Adipocyte (in vitro differentiated cells): ENCODE measurements around the gene KLHL18.
"Not testable (repeated sequence)": the region's sequence is repeated elsewhere in the genome, so short reads cannot be mapped to it uniquely, and the experiment has no call there.

Experiments
- DNase-seq: peaks from one replicate; pipeline ENCODE4 v3.0.0-alpha.2; 2015; ENCODE audit warnings: low read depth
- H3K27me3 ChIP-seq: replicated peaks from 2 replicates; pipeline ENCODE4 v1.7.0; 2013; ENCODE audit warnings: mild to moderate bottlenecking, low read length, moderate library complexity; ENCODE audit not compliant: control insufficient read depth, insufficient read depth
- H3K36me3 ChIP-seq: 2 replicates; pipeline ENCODE4 v1.7.0; 2013; ENCODE audit warnings: low read length, mild to moderate bottlenecking, moderate library complexity; ENCODE audit not compliant: control insufficient read depth, insufficient read depth, severe bottlenecking
- H3K4me1 ChIP-seq: 2 replicates; pipeline ENCODE4 v1.7.0; 2013; ENCODE audit warnings: mild to moderate bottlenecking, low read length, moderate library complexity; ENCODE audit not compliant: control insufficient read depth, insufficient read depth
- H3K4me3 ChIP-seq: 2 replicates; pipeline ENCODE4 v1.7.0; 2013; ENCODE audit warnings: mild to moderate bottlenecking, low read length, moderate library complexity
- H3K9ac ChIP-seq: 2 replicates; pipeline ENCODE4 v1.7.0; 2013; ENCODE audit warnings: mild to moderate bottlenecking, low read length, moderate library complexity
- H3K9me3 ChIP-seq: 2 replicates; pipeline ENCODE4 v1.7.0; 2013; ENCODE audit warnings: mild to moderate bottlenecking, low read length, moderate library complexity; ENCODE audit not compliant: control insufficient read depth

Gene KLHL18

DNA sequence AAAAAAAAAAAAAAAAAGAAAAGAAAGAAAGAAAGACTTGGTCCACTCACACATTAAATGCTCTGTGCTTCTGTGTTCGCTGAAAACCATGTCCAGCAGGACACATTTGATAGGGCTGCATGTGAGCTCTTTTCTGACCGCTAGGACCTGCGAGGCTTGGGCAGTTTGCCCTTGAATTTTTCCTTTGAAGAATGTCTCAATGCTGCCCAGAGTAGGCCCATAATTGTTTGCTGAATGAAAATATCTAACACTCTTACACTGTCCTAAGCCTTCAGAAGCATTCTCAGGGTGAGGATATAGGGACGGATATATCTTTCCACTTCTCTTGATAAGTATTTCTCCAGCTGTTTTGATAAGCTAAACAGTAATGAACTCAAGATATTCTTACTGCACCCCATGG is 6.2 kb upstream of the KLHL18 start:
- no peaks in the 10 kb centered on the region for H3K27me3 ChIP-seq
- peaks cover 5% of the 10 kb centered on the region for H3K4me1 ChIP-seq
- no peaks in the 10 kb centered on the region for H3K9me3 ChIP-seq
- no peak overlapping the region for H3K9ac ChIP-seq
- no peak overlapping the region for H3K4me3 ChIP-seq
- DNase-seq = no peak
- no peaks in the 10 kb centered on the region for H3K36me3 ChIP-seq

DNA sequence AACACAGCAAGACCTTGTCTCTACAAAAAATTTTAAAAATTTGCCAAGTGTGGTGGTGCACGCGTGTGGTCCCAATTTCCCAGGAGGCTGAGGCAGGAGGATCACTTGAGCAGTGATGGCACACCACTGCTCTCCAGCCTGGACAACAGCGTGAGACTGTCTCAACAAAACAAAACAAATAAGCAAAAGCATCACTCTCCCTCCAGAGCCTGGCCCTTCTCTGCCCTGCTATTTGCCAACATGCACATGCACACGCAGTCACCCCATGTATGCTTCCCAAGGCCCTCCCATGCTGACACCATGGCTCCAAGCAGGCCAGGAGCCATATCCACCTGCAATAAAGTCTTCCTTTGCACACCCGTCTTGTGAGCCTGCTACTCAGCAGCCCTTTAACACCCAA is 2.2 kb upstream of the KLHL18 start:
- H3K9ac ChIP-seq = no peak overlapping the region
- no peak for DNase-seq
- no peak overlapping the region for H3K4me3 ChIP-seq
- H3K27me3 ChIP-seq = no peaks in the 10 kb centered on the region
- peaks cover 16% of the 10 kb centered on the region for H3K4me1 ChIP-seq
- H3K9me3 ChIP-seq = no peaks in the 10 kb centered on the region
- H3K36me3 ChIP-seq = no peaks in the 10 kb centered on the region

DNA sequence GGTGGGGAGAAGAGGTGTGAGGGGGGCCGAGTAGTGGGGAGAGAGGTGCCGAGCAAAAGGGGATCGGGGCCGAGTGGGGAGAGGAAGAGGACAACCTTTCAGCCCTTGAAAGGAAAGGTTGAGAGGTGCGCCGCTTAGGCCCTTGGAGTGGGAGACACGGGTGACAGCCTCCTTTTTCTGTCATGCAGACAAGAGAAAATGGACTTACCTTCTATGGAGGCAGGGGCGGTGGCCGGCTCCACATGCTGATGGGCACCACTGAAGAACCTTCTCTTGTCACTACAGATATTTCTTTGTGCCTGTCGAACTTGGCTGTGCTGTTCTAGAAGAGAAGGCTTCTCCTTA is 421 bp downstream of the KLHL18 start:
- H3K4me3 ChIP-seq = peak overlapping the region; percentile 99
- H3K27me3 ChIP-seq = no peaks in the 10 kb centered on the region
- peaks cover 16% of the 10 kb centered on the region for H3K4me1 ChIP-seq
- H3K36me3 ChIP-seq = peaks cover 6% of the 10 kb centered on the region
- no peaks in the 10 kb centered on the region for H3K9me3 ChIP-seq
- H3K9ac ChIP-seq = peak overlapping the region; percentile 97
- DNase-seq = peak; percentile 50

DNA sequence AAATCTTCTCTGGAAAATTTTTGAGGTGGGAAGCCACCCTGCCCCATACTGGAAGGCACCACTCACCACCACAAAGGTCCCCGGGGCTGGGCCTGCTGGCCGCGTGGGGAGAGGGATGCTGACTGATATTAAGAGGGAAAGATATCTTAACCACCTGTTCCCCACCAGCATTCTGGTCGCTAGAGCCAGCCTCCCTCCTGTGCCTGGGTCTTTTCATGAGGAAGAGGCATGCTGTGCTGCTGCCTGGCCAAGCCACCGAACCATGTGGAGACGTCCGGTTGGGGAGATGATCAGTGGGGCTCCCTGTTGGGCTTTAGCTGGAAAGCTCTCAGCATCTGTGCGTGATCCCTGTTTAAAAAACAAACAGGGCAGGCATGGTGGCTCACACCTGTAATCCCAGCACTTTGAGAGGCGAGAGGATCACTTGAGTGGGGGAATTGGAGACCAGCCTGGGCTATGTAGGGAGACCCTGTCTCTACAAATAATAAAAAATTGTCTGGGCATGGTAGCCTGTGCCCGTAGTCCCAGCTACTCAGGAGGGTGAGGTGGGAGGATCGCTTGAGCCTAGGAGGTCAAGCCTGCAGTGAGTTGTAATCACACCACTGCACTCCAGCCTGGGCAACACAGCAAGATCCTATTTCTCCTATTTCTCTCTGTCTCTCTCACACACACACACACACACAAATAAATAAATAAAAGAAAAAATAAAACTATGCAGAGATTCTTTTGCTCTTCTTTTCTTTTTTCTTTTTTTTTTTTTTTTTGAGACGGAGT is 1.0 kb downstream of the KLHL18 start:
- no peaks in the 10 kb centered on the region for H3K27me3 ChIP-seq
- DNase-seq = peak; percentile 53
- peaks cover 16% of the 10 kb centered on the region for H3K4me1 ChIP-seq
- H3K9me3 ChIP-seq = no peaks in the 10 kb centered on the region
- H3K36me3 ChIP-seq = peaks cover 11% of the 10 kb centered on the region
- H3K9ac ChIP-seq = peak overlapping the region; percentile 97
- H3K4me3 ChIP-seq = peak overlapping the region; percentile 99

DNA sequence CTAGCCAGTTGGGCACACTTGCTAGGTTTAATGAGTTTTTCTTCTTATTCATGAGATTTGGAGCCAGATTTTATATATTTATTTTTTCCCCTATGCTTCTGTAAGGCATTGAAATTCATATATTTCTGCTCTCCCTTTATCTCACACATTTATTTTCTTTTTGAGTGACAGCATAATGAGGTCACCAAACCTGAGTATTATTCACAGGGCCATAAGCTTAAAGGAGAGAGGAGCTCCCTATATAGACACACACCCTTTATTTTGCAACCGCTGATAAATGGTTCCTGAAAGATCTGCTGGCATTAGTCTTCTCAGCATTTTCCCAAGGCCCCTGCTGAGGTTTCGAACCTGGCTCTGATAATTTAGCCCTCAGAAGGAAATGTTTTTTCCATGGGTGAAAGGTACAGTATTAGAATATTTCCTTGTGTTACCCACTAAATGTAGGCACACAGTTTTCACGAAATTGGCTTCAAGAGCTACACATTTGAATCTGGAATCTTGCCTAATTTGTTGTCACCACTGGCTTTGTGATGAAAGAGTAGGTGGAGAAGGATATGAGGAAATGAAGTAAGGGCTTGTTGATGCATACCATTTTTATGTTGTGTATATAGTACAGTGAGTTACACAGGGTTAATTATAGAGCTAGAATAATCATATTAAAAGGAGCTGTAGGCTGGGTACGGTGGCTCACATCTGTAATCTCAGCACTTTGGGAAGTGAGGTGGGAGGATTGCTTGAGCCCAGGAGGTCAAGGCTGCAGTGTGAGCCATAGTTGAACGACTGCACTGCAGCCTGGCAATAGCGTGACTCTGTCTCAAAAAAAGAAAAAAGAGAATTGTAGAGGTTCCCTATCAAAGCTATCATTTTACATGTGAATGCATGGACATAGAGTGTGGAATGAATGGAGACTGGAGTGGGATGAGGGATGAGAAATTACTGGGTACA is 6.5 kb downstream of the KLHL18 start:
- no peak overlapping the region for H3K4me3 ChIP-seq
- no peak for DNase-seq
- H3K9ac ChIP-seq = no peak overlapping the region
- no peaks in the 10 kb centered on the region for H3K4me1 ChIP-seq
- no peaks in the 10 kb centered on the region for H3K27me3 ChIP-seq
- H3K36me3 ChIP-seq = peaks cover 13% of the 10 kb centered on the region
- H3K9me3 ChIP-seq = no peaks in the 10 kb centered on the region

DNA sequence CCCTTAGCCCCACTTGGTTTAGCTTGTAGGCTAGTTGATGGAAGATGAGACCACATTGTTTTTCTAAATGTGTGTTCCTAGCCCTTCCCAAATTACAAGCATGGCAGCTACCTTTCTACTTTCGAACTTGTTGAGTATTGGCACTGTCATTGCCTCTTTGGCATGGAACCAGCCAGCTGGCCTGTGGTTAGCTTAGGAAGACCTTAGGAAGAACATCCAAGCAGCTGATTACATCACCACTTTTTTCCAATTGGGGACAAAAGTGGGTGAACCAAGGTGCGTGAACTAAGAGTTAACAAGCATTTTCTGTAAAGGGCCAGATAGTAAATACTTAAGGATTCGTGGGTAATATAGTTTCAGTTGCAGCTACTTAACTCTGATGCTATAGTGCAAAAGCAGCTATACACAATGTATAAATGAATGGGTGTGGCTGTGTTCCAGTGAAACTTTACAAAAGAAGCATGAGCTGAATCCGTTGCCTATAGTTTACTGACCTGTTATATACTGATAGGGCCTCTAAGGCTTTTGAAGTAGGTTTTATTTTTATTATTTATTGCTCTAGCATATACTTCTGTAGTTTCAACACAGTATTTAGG is 8.5 kb downstream of the KLHL18 start:
- Histone ChIP-seq H3K9me3 (no peaks in the 10 kb centered on the region), H3K4me3 (no peak overlapping the region), H3K4me1 (peaks cover 9% of the 10 kb centered on the region), H3K27me3 (no peaks in the 10 kb centered on the region), H3K9ac (no peak overlapping the region), H3K36me3 (peaks cover 13% of the 10 kb centered on the region)
- no peak for DNase-seq

DNA sequence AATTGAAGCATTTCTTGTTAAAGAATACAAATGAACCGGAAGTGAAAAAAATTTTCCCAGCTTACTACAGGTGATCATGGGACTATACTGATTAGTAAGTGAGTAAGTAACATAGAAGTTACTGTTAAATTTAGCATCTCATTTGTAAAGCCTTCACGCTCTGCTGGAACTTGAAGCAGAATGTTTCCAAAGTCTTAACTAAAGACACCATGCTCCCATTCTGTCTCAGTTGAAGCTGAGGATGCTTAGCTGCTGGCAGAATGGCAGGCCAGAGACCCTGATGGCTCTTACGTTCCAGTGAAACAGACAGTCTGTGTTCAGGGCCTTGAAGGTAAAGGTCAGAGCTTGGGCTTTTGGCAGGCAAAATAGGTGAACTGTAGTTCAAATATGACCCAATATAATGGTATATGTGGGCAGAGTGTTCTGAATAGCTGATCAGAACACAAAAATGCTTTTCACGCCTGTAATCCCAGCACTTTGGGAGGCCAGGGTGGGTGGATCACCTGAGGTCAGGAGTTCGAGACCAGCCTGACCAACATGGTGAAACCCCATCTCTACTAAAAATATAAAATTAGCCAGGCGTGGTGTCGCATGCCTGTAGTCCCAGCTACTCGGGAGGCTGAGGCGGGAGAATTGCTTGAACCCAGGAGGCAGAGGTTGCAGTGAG is 9.1 kb downstream of the KLHL18 start:
- not testable (repeated sequence) for H3K27me3 ChIP-seq, H3K4me3 ChIP-seq, H3K9me3 ChIP-seq, H3K4me1 ChIP-seq, DNase-seq, H3K9ac ChIP-seq
- H3K36me3 ChIP-seq = peaks cover 13% of the 10 kb centered on the region

DNA sequence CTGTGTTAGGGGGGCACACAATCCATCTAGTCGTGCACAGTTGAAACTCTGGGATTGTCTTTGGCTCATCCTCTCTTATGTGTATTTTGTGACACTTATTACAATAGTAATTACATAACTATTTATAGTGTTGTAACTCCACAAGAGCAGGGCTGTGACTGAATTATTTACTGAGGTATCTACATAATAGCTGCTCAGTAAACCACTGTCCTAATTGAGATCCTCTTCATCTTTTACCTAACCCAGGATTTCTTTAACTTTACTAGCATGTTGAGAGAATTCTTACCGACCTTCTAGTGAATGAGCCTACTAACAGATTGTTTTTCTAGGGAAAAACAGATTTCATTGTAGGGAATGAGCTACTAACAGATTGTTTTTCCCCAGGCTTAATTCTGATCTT is 11.1 kb downstream of the KLHL18 start:
- H3K4me3 ChIP-seq = no peak overlapping the region
- H3K27me3 ChIP-seq = no peaks in the 10 kb centered on the region
- no peak overlapping the region for H3K9ac ChIP-seq
- peaks cover 10% of the 10 kb centered on the region for H3K36me3 ChIP-seq
- peaks cover 9% of the 10 kb centered on the region for H3K4me1 ChIP-seq
- no peaks in the 10 kb centered on the region for H3K9me3 ChIP-seq
- no peak for DNase-seq

DNA sequence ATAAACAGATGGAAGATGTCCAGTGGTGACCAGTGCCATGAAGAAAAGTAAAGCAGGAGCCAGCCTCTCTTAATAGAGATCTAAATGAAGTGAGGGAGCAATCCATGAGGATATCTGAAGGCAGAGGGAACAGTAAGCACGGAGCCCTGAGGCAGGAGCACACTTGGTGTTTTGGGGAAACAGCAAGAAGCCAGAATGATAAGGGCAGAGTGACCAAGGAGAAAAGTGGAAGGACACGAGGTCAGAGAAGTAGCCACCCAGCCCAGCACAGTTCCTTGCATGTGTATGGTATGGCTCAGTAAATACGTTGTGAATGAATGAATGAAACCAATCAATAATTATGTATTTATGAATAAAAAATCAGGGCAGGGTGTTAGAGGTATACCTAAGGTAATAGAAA is 11.6 kb downstream of the KLHL18 start:
- no peak overlapping the region for H3K9ac ChIP-seq
- DNase-seq = no peak
- H3K27me3 ChIP-seq = no peaks in the 10 kb centered on the region
- H3K4me3 ChIP-seq = no peak overlapping the region
- peaks cover 9% of the 10 kb centered on the region for H3K4me1 ChIP-seq
- H3K9me3 ChIP-seq = no peaks in the 10 kb centered on the region
- peaks cover 8% of the 10 kb centered on the region for H3K36me3 ChIP-seq

DNA sequence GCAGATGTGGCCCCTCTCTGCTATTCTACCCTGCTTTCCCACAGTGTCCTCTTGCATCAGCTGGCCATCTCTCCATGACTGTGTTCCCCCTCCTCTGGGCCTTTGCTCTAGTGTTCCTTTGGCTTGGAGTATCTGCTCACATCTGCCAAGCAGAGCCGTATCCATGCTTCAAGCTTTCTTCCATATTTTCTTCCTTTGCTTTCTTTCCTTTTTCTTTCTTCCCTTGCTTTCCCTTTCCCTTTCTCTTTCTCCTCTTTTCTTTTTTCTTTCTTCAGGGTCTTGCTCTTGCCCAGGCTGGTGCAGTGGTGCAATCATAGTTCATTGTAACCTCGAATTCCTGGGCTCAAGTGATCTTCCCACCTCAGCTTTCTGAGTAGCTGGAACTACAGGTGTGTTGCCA is 12.6 kb downstream of the KLHL18 start:
- no peak overlapping the region for H3K9ac ChIP-seq
- no peaks in the 10 kb centered on the region for H3K9me3 ChIP-seq
- H3K4me3 ChIP-seq = no peak overlapping the region
- peaks cover 8% of the 10 kb centered on the region for H3K36me3 ChIP-seq
- no peaks in the 10 kb centered on the region for H3K27me3 ChIP-seq
- no peak for DNase-seq
- H3K4me1 ChIP-seq = peaks cover 9% of the 10 kb centered on the region

DNA sequence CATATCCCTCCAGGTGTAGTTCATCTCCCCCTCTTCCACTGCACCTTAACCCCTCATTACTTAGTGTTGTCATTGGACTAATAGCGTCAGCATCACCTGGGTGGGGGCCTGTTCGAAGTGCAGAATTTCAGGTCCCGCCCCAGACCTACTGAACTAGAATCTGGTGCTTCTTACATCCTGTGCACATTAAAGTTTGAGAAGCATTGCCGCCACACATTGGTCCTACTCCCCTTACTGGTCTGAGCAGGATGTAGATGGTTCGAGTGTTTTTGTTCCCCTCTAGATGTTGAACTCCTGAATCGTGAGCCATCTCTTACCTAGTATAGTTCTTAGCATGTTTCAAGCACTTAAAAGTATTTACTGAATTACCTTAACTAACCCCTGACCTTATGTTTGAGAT is 13.2 kb downstream of the KLHL18 start:
- no peak overlapping the region for H3K4me3 ChIP-seq
- DNase-seq = no peak
- H3K9me3 ChIP-seq = no peaks in the 10 kb centered on the region
- no peak overlapping the region for H3K9ac ChIP-seq
- H3K36me3 ChIP-seq = peaks cover 8% of the 10 kb centered on the region
- peaks cover 9% of the 10 kb centered on the region for H3K4me1 ChIP-seq
- no peaks in the 10 kb centered on the region for H3K27me3 ChIP-seq
